GM21825 (cell line): ENCODE results near the gene CHPT1.
A peak's percentile ranks its signal among the peaks of the same experiment; 100 is the strongest.
"Not testable (repeated sequence)": the region's sequence is repeated elsewhere in the genome, so short reads cannot be mapped to it uniquely, and the experiment has no call there.

Experiments used
- ATAC-seq: cut with Tn5 transposase; IDR thresholded peaks from one replicate; pipeline ENCODE4 v1.9.1; 2021; ENCODE audit warnings: mild to moderate bottlenecking, moderate library complexity; ENCODE audit not compliant: unreplicated experiment

CHPT1 gene

DNA sequence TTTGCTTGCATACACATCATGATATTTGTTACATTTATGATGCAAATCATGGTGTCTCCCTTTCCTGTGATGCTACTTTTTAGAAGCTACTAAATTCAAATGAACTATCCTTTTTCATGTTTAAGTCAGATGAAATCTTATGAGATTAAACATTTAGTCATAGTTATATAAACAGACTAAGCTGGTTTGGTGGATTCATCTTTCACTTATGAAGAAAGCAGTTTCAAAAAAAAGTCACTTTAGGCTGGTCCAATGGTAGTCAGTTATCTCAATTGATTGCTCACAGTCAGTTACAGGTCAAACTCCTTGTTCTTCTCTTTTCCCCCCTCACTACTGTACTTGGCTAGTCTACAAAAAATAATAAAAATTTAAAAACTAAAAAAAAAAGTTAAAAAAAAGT lies 22.1 kb downstream of the CHPT1 start:
- ATAC-seq = no peak

DNA sequence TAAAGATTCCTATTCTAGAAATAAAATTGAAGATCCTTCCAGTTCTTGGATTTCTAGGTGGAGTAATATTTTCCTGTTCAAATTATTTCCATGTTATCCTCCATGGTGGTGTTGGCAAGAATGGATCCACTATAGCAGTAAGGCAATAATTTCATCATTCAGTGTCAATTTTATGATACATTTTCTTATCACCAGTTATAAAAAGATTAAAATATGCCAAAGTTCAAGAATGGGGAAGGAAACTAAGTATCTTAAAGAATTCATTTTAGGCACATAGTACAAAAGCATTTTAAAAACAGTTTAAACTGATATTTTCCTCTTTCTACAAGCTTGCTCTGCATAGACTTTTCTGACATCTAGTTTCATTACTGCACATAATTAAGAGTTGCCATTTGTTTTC lies 22.7 kb downstream of the CHPT1 start:
- ATAC-seq = no peak

DNA sequence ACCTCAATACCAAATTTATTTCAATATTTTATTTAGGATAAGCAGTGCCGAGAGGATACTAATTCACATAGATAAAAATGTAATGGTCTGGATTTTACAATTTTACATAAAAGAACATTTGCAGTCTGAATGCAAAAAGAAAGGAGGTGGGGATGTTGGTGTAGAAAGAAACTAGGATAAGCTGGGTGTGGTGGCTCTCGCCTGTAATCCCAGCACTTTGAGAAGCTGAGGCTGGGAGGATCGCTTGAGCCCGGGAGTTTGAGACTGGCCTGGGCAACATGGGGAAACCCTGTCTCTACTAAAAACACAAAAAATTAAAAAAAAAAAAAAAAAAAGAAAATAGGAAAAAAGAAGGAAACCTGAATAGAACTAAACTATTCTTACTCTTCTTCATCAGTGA lies 25.0 kb downstream of the CHPT1 start:
- ATAC-seq = no peak

DNA sequence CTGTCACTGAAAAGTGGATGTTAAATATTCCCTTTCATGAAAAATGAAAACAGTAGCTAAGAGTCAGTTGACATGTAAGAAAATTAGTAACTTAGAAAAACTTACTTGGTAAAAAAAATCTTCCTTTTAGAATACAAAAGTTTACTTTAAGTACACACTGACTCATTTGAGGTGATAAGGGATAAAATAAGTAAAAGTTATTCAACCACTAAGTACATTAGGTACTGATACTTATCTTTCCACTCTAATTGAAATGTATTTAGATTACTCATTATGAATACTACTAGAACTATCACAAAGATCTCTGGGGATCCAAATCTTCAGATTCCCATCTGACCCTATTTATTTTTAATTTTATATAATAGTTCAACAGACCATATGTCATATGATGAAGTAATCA lies 29.7 kb downstream of the CHPT1 start:
- no peak for ATAC-seq

DNA sequence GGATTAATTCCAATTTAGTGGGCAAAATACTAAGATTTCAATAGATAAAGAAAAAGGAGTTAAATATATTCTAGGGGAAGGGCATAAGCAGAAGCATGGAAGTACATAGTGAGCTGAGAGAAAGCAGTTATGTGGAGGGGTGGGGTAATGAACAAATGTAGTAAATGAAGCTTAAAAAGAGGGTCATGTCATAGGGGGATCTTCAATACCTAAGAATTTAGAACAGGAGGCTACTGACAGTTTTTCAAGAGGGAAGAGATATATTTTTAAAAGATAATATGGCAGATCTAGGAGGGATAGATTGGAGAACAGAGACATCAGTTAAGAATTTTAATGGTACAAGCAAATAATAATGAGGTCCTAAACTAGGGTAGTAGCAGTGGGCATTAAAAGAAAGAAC lies 32.4 kb downstream of the CHPT1 start:
- no peak for ATAC-seq

DNA sequence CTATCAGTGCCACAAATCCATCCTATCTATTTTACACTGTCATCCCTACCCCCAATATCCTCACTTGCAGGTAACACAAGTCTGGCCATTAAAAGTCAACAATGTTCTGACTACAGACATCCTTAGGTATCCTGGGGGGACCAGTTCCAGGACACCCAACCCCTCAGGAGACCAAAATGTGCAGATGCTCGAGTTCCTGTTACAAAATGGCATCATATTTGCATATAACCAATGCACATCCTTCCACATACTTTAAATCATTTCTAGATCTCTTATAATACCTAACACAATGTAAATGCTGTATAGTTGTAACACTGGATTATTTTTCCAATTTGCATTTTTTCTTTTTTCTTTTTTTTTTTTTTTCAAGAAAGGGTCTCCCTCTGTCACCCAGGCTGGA lies 34.9 kb downstream of the CHPT1 start:
- ATAC-seq = no peak

DNA sequence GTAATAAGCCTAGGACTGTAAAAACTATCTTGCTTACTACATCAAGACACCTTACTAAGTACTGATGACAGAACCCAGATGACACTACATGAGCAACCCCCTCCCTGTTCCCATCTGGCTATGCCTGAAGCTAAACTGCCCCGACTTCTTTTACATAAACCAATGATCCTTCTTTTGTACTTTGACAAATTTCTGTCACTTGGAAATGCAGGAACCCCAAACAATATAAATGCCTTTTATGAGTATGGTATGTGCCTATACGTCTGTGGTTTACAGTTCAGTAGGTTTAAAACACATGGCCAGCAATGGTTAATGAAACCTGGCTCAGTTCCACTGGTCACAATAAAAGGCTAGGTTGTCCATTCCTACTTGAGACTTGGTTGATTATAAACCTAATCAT lies 35.7 kb downstream of the CHPT1 start:
- no peak for ATAC-seq

DNA sequence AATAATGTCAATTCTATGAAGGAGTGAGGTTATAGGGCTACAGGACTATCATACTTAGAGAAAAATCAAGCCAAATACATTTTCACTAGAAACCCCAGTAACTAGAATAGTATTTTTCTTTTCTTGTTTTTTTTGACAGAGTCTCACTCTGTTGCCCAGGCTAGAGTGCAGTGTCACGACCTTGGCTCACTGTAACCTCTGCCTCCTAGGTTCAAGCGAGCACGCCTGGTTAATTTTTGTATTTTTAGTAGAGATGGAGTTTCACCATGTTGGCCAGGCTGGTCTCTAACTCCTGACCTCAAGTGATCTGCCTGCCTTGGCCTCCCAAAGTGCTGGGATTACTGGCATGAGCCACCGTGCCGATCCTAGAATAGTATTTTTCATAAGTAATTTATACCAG lies 37.0 kb downstream of the CHPT1 start:
- ATAC-seq = not testable (repeated sequence)

DNA sequence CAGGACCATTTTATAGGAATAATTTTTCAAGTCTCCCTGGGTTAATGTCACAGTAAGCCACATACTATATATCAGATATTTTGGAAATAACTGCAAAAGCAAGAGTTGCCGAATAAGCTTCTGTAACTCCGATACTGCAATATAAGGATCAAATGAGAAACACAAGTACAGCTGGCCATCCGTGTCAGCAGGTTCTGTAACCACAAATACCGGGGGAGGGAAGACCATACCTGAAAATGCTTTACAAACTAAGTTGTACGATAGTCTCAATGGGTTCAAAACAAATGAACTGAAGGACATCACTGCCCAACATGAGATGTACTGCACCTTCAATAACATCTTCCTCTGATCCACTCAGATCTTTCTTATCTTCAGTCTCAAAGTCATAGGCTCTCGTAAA lies 40.0 kb downstream of the CHPT1 start:
- ATAC-seq = no peak

DNA sequence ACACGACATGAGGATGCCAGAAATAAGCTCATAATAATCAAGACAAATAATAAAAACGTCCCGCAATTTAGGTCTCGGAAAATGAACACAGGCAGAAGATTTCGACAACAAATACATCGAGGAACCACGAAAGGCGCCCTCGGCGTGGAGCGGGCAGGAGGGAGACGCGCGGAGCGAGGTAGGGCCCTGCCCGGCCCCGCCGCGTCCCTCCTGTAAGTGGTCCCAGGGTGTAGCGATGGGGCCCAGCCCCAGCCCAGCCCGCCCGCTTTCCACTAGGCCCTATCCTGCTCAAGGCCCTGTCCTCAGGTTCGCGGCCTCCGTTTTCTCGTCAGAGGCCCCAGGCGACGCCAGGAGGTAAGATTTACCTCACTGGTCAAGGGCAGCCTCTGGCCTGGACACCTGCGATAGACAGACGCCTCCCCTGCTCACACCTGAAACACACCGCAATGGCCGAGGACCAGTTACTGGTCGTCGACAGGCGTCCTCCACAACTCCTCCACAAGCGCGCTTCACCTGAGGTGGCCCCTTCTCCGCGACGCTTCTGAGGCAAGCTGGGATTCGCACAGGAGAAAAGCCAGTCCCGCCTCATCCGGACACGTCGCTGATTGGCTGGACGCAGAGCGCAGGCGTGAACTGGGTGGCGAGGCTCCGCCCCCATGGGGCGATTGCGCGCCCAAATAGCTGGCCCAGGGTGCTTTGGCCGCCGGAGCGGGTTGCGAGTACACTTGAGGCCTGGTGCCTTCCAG lies 41.7 kb downstream of the CHPT1 start, which contains the start of gene SYCP3:
TSS of gene SYCP3 (minus strand) at position 543 of the 746 bp plus-strand sequence. CDS start 1,527 bp downstream, outside the sequence.
- no peak for ATAC-seq

DNA sequence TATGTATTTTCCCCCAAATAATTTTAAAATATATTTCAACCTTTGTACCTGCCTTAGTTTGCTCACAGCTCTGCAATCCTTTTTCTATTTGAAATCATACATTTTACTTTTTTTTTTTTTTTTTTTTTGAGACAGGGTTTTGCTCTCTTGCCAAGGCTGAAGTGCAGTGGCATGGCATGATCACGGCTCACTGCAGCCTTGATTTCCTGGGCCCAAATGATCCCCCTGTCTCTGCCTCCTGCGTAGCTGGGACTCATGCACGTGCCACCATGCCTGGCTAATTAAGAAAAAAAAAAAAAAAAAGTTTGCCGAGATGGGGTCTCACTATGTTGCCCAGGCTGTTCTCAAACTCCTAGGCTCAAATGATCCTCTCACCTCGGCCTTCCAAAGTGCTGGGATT lies 43.1 kb downstream of the CHPT1 start:
- ATAC-seq = no peak

DNA sequence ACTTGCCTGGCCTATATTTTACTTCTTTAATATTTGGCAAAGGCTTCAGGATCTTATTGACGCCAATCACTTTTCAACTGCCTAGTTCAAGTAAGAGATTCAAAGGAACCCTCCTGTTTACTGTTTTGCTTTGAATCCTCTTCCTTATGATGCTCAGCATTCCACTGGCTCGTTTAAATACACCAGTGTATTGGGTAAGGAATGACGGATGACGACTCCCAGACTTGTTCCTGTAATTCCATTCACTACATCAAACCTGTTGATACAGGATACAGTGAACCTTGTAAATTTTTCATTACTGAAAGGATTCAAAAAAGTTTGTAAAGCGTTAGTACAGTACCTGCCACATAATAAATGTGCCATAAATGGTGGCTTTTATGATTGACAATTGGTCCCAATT lies 43.5 kb downstream of the CHPT1 start:
- no peak for ATAC-seq

DNA sequence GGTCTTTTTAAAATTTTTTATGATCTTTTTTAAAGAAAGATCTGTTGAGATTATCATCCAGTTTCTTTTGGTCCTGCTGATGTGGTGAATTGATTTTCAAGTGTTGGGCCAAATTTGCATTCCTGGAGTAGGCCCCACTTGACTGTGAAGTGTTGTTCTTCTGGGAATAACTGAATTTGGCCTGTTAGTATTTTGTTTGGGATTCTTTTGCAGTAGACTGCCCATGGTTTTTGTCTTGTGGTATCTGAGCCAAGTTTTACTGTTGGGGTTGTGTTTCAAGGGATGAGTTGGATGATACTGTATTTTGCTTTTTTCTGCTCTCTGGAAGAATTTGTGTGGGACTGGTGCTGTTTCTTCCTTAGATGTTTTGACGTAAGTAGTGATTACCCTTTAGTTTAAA lies 45.8 kb downstream of the CHPT1 start:
- no peak for ATAC-seq

DNA sequence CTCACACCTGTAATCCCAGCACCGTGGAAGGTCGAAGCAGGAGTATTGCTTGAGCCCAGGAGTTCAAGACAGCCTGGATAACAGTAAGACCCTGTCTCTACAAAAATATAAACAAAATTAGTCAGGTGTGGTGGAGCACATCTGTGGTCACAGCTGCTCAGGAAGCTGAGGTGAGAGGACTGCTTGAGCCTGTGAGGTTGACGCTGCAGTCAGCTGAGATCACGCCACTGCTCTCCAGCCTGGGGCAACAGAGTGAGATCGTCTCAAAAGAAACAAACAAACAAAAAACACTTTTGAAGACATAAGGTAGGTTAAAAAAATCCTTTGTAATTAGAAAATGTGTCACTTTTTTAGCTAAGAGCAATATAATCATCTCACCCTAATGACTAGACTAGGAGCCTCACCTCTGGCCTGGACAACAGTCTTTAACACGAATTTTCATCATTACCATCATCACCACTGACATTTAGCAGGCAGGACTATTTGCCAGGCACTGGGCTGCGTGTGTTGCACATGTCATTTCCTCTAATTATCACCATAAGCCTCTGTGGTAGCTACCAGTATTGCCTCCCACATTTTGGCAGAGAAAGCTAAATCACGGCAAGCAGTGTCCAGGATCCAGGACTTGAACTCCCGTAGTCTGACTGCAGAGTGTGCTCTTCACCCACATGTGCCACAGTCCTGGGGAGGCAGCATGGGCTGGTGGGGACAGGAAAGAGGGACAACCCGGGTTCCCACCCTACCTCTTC lies 46.5 kb downstream of the CHPT1 start:
- ATAC-seq = peak; percentile 95

DNA sequence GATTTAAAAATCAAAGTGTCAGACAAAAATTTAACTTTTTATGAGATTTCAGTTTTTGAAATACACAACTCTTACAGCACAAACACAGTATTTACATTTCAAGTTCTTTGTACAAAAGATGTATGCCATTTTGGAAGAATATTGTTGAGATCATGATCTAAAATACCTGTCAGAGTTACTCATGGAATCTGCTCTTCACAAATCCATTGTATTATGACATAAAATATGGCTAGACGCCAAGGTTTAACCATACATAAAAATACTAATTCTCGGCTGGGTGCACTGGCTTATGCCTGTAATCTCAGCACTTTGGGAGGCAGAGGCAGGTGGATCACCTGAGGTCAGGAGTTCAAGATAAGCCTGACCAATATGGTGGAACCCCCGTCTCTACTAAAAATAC lies 48.0 kb downstream of the CHPT1 start:
- ATAC-seq = no peak

DNA sequence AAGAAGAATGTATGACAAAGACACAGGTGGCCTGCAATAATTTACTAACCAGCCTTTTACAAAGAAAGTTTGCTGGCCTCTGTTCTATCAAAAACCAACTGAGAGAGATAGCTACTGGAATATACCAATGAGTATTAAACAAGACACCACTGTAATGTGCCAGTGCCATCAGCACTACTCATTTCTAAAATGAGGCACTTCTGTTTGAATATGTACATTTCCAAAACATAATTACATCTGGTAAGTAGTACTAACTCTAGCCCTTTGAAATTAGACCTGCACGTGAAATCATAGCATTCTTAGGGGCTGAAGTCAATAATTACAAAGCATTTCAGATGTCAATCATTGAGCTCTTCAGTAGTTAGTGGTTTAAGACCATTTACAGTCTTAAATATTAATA lies 48.8 kb downstream of the CHPT1 start:
- no peak for ATAC-seq

DNA sequence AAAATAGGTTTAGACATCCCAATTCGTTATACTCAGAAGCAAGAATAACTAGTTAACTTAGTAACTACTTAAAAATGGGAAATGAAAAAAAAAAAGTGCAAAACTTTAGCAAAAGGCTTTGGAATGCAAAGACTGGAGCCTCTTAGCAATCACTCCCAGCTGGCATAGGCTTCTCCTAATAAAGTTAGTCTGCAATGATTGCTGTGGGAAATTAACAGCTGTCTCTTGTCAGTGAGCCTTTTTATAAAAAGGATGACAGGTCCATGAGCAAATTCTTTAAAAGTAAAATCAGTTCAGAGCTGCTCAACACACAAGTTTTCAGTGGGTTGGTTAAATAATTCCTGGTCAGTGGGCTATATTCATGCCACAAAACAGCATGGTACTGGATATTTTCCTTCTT lies 49.2 kb downstream of the CHPT1 start:
- no peak for ATAC-seq

DNA sequence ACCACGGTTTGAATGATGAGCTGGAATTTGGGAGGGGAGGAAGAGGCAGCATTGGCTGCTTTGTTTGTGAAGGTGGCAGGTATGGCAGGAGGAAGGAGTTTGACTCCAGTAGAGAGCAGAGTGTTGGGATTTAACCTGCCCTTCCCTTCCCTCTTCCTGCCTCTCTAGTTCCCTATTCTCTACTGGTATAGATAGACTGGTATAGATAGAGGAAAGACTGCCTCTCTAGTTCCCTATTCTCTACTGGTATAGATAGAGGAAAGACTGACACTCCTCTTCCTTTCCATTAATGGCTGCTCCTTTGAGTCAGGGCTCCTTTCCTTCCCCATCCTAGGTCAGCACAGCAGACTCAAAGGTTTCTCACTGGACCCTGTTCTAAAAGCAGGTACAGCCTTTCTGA lies 50.3 kb downstream of the CHPT1 start:
- no peak for ATAC-seq

DNA sequence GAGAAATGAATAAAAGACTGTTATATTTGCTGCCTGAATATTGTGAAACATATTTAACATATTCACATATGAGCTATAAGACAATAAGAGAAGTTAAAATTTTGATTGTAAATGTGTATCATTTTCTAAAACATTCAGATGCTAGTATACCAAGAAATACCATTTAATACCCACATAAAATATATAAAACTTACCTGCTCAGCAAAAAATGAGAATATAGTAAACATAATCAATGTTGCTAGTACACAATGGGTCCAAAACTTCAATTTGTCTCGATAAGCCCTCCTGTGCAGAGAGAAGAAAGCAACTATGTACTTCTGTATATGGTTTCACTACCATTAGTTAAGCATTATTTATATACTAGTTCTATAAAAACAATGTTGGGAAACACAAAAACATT lies 51.5 kb downstream of the CHPT1 start:
- ATAC-seq = no peak

DNA sequence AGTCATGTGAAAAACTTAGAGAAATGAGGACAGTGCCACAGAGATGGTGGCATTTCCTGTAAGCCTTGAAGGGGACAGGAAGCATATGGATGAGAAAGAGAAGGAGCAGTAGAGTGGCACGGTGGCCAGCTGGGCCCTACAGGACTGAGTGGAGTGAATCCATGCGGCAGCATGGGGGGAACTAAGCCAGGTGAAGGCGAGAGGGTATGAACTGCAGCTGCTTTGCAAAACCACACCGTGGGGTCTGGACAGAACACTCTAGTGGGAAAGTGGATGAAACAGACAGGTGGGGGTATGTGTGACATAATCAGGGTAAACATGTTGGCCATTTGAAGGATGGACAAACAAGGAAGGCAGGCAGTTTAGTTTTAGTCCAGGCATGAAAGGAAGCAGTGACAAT lies 52.2 kb downstream of the CHPT1 start:
- ATAC-seq = no peak

DNA sequence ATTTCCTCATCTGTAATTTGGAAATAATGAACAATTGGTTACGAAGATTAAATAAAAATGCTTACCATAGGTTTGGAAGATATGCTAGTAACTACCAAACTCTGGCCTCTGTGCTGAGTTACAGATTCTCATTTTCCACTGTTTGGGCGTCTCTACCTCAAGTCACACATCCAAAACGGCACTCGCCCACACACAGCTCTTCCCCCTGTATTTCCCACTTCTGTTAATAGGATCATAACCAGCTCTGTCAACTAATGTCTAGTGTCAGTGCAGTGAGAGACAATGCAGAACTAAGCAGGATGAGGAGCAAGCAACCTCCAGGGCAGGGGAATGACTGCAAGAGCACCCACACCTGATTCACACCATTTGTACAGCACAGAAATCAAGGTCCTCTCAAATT lies 52.7 kb downstream of the CHPT1 start:
- ATAC-seq = no peak

DNA sequence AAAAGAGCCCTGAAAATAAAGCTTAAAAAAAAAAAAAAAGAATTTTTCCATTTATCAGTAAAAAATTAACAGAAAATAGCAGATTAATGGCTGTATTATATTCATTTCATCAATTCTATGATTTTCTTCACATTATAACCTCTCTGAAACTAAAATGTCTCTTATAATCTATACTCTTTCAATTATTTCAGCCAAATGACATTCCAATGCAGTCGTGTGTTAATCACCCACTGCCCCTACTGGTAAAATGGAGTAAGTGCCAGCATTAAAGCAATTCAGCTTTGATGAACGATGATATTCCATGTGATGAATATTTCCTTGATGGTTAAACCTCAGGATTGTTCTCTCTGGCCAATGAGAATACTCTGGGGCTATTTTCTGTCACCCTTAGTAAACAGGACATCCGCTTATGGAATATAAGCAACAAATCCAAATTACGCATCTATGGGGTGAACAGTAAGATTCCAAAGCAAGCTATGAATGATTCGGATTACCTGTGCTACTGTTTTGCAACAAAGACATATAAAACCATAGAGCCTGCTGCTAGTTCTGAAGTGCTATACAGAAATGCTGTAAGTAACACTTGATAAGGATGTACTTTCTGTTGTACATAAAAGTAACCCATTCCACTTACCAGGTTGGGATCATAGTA lies 62.1 kb downstream of the CHPT1 start:
- no peak for ATAC-seq
